Smooth muscle cell (in vitro differentiated cells): Measurements from ENCODE around the gene SMYD2. TPM values are rescaled to one million over a fixed set of nuclear protein-coding genes. Genes with fewer than 3 reads are reported as not detected.
A peak's percentile ranks its signal among the peaks of the same experiment; 100 is the strongest.

Experiments
- DNase-seq: peaks from one replicate; lab custom pipeline; 2025; ENCODE audit not compliant: unreplicated experiment; lab: John Stamatoyannopoulos, UW
- H2AFZ ChIP-seq: fragments of 200-600 bp; sonication (generic); 2 replicates; pipeline ENCODE4 v1.6.0; 2016; ENCODE audit warnings: antibody characterized with exemption, low read depth, mild to moderate bottlenecking
- H3F3A ChIP-seq: fragments of 200-600 bp; sonication (generic); 2 replicates; pipeline ENCODE4 v1.6.0; 2017; ENCODE audit warnings: antibody characterized with exemption, low read depth
- H3K27ac ChIP-seq: fragments of 200-600 bp; sonication (generic); 2 replicates; pipeline ENCODE4 v1.5.1; 2016; ENCODE audit warnings: low read depth, mild to moderate bottlenecking
- H3K27me3 ChIP-seq: fragments of 200-600 bp; sonication (generic); 2 replicates; pipeline ENCODE4 v1.6.1; 2016; ENCODE audit warnings: low read depth, mild to moderate bottlenecking
- H3K36me3 ChIP-seq: fragments of 200-600 bp; sonication (generic); 2 replicates; pipeline ENCODE4 v1.5.1; 2016; ENCODE audit warnings: low read depth
- H3K4me1 ChIP-seq: fragments of 200-600 bp; sonication (generic); 2 replicates; pipeline ENCODE4 v1.5.1; 2016; ENCODE audit warnings: low read depth
- H3K4me2 ChIP-seq: fragments of 200-600 bp; sonication (generic); 2 replicates; pipeline ENCODE4 v1.6.0; 2016; ENCODE audit warnings: mild to moderate bottlenecking
- H3K4me3 ChIP-seq: fragments of 200-600 bp; sonication (generic); 2 replicates; pipeline ENCODE4 v1.5.1; 2016; ENCODE audit warnings: mild to moderate bottlenecking
- H3K79me2 ChIP-seq: fragments of 200-600 bp; sonication (generic); 2 replicates; pipeline ENCODE4 v1.6.0; 2016; ENCODE audit warnings: low read depth, mild to moderate bottlenecking
- H3K9ac ChIP-seq: fragments of 200-600 bp; sonication (generic); 2 replicates; pipeline ENCODE4 v1.6.0; 2016; ENCODE audit warnings: low read depth
- H3K9me3 ChIP-seq: fragments of 200-600 bp; sonication (generic); replicated peaks from 2 replicates; pipeline ENCODE4 v1.5.1; 2016; ENCODE audit warnings: low read depth
- H4K20me1 ChIP-seq: fragments of 200-600 bp; sonication (generic); 2 replicates; pipeline ENCODE4 v1.6.0; 2016; ENCODE audit warnings: low read depth
- WGBS: methylation state at CpG from one replicate; pipeline ENCODE4 v1.1.7; 2016; ENCODE audit warnings: low lambda C conversion rate; 5-methylcytosine and 5-hydroxymethylcytosine counted together
- polyA plus RNA-seq: library from polyadenylated mRNA; unstranded; fragments of >200 nt; fragmentation: Nextera tagmentation; extraction: Ambion mirVana; gene quantifications from 2 replicates; pipeline ENCODE4 v1.2.1, GENCODE V29; 2016
- total RNA-seq: library from RNA; depleted of rRNA; stranded (reverse); fragments of >200 nt; gene quantifications from 2 replicates; pipeline ENCODE4 v1.2.3, GENCODE V29; 2014
- TF ChIP-seq, protein P1 (sequence below): fragments of 200-600 bp; sonication (generic); IDR thresholded peaks from 2 replicates; pipeline ENCODE4 v1.5.1; 2017; ENCODE audit warnings: borderline replicate concordance, mild to moderate bottlenecking, antibody characterized with exemption; ENCODE audit not compliant: insufficient read depth, poor library complexity, severe bottlenecking

Gene SMYD2
- total and polyA plus RNA-seq, 2 experiments from 2014 or later, result 31.1 to 39.7 TPM

DNA sequence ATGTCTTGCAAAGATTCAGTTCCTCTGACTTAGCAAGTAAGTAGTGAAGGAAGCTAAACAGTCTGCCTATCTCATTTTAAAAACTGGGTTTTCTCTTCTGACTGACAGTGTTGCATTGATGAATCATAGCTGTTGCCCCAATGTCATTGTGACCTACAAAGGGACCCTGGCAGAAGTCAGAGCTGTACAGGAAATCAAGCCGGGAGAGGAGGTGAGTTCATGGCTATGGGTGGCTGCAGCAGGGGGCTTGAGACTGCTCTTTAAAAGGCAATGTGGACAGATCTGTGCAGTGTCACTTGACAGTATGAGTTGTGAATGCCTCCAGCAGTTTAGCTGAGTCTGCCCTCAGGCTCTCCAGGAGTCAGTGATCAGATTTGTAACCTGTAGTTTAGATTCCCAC, 46.6 kb downstream of the SMYD2 start:
- H3K4me2 ChIP-seq, result no peak overlapping the region
- peaks cover 8% of the 10 kb centered on the region for H3F3A ChIP-seq
- no peak for DNase-seq
- no peaks in the 10 kb centered on the region for H3K4me1 ChIP-seq
- H3K27me3 ChIP-seq, result no peaks in the 10 kb centered on the region
- H3K9ac ChIP-seq, result no peak overlapping the region
- H3K79me2 ChIP-seq, result no peaks in the 10 kb centered on the region
- H3K9me3 ChIP-seq, result no peaks in the 10 kb centered on the region
- H3K27ac ChIP-seq, result no peak overlapping the region
- 8% methylated on average over 1 of the region's 1 CpG for WGBS
- TF ChIP-seq, protein P1, sequence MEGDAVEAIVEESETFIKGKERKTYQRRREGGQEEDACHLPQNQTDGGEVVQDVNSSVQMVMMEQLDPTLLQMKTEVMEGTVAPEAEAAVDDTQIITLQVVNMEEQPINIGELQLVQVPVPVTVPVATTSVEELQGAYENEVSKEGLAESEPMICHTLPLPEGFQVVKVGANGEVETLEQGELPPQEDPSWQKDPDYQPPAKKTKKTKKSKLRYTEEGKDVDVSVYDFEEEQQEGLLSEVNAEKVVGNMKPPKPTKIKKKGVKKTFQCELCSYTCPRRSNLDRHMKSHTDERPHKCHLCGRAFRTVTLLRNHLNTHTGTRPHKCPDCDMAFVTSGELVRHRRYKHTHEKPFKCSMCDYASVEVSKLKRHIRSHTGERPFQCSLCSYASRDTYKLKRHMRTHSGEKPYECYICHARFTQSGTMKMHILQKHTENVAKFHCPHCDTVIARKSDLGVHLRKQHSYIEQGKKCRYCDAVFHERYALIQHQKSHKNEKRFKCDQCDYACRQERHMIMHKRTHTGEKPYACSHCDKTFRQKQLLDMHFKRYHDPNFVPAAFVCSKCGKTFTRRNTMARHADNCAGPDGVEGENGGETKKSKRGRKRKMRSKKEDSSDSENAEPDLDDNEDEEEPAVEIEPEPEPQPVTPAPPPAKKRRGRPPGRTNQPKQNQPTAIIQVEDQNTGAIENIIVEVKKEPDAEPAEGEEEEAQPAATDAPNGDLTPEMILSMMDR, result no peak
- no peaks in the 10 kb centered on the region for H4K20me1 ChIP-seq
- no peaks in the 10 kb centered on the region for H3K36me3 ChIP-seq
- H3K4me3 ChIP-seq, result no peak overlapping the region
- H2AFZ ChIP-seq, result no peak overlapping the region

DNA sequence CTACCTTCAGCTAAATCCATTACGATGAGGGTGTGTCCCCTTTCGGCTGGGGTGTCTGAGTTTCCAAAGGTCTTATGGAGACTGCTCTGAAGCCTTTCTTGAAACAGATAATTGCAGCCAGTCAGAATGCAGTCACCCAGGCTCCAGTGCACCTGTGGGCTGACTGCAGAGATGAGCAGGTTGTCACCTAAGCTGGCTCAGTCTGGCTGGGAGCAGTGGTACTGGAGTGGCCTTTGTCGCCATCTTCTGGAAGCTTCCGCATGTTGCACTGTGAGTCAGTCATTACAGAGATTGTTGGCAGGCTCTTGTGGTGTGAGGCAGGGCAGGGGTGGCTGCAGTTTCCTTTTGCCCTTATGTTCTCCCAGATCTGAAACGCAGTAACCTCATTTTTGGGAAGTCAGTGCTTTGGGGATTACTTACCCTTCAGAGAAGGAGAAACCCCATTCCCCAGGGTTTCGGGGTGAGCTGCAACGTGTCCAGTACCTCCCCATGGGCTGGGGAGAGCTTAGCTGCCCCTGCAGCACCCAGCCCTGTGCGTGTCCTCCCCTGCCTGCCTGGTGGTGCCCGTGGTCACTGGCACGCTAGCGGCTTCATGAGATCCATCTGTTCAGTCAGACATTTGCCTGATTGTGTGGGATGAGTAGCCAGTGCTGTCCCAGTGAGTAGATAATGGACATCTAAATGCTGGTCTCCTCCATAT, 48.0 kb downstream of the SMYD2 start:
- Histone ChIP-seq H4K20me1 (no peaks in the 10 kb centered on the region), H2AFZ (no peak overlapping the region), H3K4me1 (no peaks in the 10 kb centered on the region), H3K9me3 (no peaks in the 10 kb centered on the region), H3K9ac (no peak overlapping the region), H3K4me2 (no peak overlapping the region), H3K36me3 (no peaks in the 10 kb centered on the region), H3F3A (peaks cover 8% of the 10 kb centered on the region), H3K4me3 (no peak overlapping the region), H3K27ac (no peak overlapping the region), H3K79me2 (no peaks in the 10 kb centered on the region), H3K27me3 (no peaks in the 10 kb centered on the region)
- WGBS, result 61% methylated on average over 11 of the region's 11 CpGs
- DNase-seq, result peak; percentile 20
- TF ChIP-seq, protein P1, result peak; percentile 87

DNA sequence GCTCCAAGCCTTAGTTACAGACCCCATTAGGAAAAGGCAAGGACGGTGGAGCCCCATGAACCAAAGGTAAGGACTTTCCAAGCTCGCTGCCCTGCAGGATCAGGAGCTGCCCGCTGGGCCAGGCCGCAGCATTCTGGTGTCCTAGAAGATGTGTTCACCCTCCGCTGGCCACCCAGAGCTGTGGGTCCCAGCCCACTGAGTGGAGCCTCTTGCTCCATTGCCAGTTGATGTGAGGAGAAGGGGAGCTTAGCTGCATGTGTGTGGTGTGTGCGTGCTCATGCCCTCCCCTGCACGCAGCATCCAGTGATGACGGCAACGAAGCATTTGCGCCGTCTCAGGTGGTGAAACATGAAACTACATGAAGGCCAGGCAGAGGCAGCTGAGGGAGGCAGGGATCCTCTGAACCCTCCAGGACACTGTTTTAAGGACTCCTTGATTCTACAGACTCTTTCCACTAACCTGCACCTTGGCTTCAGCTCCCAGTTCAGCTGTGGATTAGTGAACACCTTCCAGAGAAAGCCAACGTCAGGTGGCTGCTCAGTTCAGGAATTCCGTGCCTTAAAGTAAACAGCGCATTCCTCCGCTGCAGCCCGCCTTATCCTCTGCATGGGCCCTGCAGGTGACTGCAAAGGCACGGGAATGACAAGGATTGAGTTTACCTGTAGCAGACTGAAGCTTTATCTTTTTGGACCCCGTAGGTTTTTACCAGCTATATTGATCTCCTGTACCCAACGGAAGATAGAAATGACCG, 48.7 kb downstream of the SMYD2 start:
- no peak overlapping the region for H3K4me3 ChIP-seq
- H3K9me3 ChIP-seq, result no peaks in the 10 kb centered on the region
- H3K9ac ChIP-seq, result no peak overlapping the region
- H2AFZ ChIP-seq, result no peak overlapping the region
- H3K27me3 ChIP-seq, result no peaks in the 10 kb centered on the region
- H3K4me1 ChIP-seq, result no peaks in the 10 kb centered on the region
- H3K79me2 ChIP-seq, result no peaks in the 10 kb centered on the region
- H3K36me3 ChIP-seq, result no peaks in the 10 kb centered on the region
- no peaks in the 10 kb centered on the region for H4K20me1 ChIP-seq
- DNase-seq, result no peak
- WGBS, result 96% methylated on average over 20 of the region's 20 CpGs
- TF ChIP-seq, protein P1, result no peak
- no peak overlapping the region for H3K4me2 ChIP-seq
- H3F3A ChIP-seq, result peaks cover 8% of the 10 kb centered on the region
- no peak overlapping the region for H3K27ac ChIP-seq
